Activated T-cell treated with anti-CD3 and anti-CD28 coated beads for 1 hour (primary cell): ENCODE measurements around the gene POLR2F.

ENCODE experiments used
- DNase-seq: peaks from one replicate; pipeline ENCODE4 v3.0.0-alpha.2; 2020; ENCODE audit warnings: low read depth

POLR2F gene

DNA sequence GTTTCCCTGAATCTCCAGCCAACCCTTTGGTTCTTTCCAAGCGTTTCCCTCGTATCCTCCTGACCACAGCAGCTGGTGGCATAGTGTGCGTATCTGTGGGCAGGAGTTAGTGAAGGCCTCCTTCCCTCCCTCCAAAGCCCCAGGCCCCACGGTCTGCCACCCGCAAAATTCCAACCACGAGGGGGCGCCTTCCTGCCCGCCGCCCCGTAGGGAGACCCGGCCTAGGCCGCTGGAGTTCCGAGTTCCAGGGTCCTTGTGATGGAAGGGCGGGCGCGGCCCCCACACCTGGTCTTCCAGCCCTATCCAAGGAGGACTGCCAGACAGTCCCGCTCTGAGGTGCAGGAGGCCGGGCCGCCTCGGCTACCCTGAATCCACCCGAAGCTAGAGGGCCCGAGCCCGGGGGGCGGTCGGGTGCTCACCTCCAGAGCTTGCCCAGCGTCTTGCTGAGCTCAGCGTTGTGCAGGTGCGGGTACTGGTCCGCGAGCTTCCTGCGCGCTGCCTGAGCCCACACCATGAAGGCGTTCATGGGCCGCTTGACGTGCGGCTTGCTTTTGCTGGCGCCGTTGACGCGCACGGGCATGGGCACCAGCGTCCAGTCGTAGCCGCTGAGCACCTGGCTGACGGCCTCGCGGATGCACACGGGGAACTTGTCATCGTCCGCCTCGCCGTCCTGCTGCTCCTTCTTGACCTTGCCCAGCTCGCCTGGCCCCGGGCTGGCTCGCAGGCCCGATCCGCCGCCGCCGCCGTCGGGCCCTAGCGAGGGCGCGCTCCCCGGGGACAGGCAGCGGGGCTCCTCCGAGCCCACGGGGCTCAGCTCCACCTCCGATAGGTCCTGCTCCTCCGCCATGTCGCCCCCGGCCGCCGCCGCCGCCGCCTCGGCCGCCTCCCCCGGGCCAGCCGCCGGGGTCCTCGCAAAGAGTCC is 29.7 kb downstream of the POLR2F start:
- no peak for DNase-seq

DNA sequence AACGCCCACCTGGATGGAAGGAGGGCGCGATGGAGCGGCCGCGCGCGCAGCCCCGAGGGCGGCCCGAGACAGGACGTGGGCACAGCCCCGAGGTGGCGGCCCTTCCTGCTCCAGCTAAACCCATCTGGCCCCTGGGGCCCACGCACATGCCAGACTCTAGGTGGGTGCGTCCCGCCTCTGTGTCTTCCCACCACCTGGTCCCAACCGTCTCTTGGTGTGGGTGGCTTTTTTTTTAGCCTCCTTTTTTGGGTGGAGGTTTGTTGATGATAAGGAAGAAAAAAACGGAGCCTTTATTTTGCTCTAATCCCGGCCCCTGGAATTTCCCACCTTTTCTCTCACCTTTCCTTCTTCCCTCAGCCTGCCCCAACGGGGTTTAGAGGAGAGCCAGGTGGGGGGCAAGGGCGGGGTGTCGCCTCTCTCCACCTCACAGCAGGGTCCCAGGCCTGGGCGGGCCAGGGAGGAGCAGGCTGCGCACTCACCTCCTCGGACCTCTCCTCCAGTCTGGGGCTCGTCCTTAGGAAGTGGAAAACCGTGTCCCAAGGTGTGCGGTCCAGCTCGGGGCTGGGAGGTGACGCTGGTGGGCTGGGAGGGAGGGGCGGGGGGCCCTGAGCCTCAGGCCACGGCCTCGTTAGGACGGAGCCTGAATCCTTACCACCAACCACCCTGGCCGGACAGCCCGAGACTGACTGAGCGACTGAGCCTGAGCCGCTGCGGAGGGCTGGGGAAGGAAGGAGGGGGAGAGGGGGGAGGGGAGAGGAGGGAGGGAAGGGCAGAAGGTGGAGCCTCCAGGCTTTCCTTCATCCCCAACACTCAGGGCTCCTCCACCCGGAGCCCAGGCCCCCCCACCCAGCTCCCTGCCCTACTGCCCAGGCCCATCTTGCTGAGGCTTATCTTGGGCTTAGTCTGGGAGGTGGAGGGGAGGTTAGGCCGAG is 30.6 kb downstream of the POLR2F start, which contains the start of gene SOX10:
TSS of gene SOX10 (minus strand) at position 696 of the 932 bp plus-strand sequence. CDS start 771 bp downstream, outside the sequence.
- no peak for DNase-seq

DNA sequence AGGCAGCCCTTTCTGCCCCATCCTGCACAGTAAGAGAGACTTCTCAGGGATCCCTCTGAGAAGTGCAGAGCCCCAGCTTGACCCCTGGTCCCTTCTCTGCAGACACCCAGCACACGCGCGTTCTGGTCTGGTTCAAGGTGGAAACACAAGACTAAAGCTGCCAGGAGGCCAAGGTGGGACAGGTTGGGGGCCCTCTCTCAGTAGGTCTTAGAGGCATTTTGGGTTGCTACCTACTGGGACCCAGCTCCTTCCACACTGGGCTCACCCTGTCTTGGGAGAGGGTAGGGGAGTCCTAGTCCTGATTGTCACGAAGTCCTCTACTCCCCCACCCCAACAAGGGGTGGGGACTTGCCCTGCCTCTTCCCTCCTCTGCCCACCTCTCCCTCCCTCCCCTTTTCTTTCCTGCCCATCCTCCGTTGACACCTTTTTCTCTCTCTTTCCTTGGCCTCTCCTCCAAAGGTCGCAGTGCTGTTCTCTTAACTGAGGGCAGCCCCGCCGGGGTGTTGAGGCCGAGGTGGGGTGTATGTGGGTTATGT is 31.6 kb downstream of the POLR2F start:
- no peak for DNase-seq

DNA sequence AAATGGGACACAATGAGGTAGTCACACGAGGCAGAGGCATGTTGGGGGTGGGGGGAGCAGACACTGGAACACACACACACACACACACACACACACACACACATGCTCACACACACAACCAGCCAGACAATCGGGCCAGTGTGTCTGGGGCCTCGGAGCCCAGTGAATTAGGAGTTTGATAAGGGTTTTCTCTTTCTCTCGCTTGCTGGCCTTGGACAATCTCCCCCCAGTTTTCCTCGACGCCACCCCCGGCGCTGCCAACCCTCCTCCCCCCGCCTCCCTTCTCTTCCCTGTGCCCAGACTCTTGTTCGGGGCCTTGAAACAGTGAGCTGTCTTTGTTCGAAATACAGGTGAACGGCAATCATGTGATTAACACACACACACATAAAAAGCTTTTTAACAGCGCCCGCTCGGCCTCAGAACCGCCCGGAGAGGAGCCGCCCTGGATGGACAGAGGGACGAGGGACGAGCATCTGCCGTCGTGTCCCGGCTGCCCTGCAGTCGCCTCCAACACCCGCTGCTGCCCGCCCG is 32.3 kb downstream of the POLR2F start:
- DNase-seq: no peak

DNA sequence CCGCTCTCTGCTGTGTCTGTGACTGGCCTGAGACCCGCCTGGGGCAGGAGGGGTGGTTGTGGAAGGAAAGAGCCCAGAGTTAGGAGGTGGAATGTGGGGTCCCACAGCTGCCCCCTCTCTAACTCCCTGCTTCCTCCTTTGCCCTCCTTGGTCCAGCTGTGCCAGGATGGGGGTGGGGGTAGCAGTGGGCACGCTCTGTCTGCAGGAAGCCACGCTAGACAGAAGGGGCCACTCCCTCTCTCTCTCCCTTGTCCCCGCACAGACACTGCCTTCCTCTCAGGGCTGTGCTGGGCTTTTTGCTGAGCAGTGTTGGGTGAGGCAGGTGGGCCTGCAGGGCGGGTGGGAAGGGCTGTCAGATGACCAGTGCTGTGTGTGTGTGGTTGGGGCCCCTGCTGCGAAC is 32.9 kb downstream of the POLR2F start:
- DNase-seq: no peak

DNA sequence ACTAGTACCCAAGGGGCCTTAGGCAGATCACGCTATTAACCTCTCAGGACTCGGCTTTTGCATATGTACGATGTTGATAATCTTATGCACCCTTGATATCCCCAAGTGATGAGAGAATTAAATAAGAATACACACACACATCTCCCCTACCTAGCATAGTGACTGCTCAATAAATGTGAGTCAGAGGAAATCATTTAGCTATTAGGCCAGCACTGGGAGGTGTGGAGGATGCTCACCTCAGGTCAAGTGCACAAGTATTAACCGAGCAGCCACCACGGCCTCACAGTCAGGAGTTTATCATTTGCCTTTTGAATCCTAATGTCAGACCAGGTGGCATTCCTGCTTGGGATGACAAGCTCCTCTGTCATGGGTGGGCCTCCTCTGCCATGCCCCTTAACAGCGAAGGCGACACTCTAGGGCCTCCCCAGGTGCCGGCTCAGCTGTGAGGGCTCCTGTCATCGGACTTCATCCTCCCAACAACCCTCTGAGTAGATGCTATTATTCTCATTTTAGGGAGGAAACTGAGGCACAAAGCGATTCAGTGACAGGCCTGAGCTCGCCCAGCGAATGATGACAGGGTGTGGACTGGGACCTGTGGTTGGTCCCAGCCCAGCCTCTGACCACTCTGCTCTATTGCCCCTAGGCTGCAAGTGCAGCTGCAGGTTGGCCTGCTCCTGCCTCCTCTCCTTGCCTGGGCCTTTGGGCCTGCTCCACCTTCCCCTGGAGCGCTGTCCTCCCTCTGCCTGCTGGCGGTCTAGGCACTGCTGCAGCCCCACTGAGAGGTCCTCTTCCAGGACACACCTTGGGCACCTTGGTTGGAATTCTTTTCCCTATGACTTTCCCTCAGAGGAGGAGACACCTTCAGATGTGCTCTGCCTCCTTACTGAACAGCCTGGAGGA is 35.9 kb downstream of the POLR2F start:
- DNase-seq: no peak

DNA sequence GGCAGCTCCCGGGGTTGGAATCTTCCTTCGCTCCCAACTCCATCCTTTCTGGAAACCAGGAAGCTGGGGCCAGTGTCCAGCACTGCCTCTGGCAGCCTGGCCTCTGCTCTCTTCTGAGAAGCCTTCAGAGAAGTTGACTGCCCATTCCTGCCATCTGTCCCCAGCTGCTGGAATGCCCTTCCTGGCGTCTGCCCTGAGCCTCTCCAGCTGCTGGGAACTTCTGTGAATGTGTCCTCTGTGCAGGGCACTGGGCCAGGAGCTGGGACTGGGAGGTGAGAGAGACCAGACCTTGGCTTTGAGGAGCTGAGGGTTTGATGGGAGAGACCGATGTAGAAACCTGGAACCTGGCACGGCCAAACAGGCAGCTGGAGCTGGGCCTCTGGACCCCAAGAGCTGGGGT is 36.8 kb downstream of the POLR2F start:
- DNase-seq: no peak

DNA sequence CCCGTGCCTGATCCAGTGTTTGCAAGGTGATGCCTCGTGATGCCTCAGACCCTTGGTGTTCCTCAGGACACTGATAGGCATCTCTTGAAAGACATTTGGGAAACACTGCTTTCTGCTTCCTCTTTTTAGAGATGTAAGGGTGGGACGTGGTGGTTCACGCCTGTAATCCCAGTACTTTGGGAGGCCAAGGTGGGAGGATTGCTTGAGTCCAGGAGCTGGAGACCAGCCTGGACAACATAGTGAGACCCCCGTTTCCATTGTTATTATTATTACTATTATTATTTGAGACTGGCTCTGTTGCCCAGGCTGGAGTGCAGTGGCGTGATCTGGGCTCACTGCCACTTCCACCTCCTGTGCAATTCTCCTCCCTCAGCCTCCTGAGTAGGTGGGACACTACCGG is 37.4 kb downstream of the POLR2F start:
- no peak for DNase-seq

DNA sequence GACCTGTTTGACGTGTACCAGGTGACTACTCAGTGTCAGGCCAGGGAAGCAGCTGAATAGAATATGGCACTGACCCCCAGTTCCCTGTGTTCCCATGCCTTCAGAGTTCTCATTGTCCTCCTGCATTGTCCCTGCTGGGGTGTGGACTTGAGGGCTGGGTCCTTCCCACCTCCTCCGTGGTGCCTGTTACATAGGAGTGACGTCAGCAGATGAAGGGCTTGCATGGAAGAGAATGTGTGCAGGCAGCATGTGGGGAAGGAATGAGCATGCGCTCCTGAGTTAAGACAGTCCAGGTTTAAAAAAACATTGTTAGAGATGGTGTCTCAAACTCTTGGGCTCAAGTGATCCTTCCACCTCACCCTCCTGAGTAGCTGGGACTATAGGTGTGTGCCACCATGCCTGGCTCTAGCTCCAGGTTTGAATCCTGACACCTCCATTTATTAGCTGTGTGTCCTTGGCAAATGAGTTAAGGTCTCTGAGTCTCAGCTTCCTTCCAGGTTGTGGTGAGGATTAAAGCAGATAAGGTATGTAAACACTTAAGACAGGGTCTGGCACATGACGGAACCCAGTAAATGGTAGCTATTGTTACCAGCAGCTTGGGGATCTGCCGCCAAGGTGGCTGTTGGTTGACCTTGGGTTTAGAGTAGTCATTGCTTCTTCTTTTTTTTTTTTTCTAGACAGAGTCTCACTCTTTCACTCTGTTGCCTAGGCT is 38.4 kb downstream of the POLR2F start:
- DNase-seq: no peak

DNA sequence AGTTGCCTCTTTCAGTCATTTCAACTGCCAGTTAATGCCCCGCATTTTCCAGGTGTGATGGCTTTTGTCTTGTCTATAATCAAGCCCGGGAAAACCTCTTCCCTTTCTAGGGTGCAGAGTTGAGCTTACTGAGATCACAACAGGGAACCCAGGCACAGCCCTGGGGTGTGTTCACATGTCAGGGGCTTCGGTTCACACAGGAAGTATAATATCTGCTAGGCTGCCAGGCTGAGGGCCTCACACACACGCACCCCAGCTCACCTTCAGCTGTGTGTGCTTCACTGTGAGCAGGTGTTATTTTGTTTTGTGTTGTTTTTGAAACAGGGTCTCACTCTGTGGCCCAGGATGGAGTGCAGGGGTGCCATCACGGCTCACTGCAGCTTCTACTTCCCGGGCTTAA is 40.5 kb downstream of the POLR2F start:
- no peak for DNase-seq

DNA sequence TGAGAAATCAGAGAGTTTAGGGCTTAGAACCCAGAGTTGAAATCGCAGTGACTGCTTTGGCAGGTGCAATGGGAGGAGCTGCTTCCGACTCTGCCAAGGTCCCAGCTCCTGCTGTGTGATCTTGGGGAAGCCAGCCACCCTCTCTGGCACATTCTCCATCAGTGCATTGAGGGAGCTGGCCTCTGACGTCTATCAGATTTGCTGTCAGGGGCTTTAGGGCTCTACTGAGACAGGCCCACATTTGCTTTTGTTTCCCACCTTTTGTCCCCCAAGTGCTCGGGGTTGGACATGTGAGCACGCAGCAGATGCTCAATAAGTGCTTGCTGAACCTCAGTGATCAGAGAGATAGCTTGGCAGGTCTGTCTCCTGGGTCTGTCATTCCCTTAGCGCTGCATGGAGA is 41.5 kb downstream of the POLR2F start:
- DNase-seq: no peak

DNA sequence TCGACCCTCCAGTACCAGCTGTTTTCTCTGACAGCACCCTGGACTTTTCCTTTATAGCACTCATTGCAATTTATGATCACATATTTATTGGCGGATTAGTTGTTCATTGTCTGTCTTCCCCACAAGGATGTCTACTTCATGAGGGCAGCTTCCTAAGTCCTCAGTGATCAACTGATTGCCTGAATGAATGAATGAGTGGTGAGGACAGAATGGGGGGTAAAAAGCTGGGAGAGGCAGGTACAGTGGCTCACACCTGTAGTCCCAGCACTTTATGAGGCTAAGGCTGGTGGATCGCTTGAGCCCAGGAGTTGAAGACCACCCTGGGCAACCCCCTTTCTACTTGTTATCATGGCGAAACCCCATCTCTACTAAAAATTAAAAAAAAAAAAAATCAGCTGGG is 42.0 kb downstream of the POLR2F start:
- no peak for DNase-seq

DNA sequence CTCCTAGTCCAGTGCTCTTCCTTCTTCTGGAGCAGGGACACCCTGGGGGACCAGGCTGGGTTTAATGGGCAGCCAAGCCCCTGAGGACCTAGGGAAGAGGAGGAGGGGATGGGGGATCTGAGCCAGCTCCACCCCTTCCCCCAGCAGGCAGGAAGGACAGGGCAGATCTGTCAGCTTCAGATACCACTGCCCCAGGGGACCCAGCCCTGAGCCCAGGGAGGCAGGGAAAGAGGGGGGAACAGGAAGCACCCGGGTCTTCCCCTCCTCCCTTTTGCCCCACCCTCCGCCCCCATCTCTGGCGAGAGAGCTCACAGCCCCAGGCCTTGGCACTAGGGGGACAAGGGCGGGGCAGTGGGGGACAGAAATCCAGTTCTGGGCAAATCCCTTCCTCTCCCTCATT is 42.6 kb downstream of the POLR2F start:
- DNase-seq: no peak

DNA sequence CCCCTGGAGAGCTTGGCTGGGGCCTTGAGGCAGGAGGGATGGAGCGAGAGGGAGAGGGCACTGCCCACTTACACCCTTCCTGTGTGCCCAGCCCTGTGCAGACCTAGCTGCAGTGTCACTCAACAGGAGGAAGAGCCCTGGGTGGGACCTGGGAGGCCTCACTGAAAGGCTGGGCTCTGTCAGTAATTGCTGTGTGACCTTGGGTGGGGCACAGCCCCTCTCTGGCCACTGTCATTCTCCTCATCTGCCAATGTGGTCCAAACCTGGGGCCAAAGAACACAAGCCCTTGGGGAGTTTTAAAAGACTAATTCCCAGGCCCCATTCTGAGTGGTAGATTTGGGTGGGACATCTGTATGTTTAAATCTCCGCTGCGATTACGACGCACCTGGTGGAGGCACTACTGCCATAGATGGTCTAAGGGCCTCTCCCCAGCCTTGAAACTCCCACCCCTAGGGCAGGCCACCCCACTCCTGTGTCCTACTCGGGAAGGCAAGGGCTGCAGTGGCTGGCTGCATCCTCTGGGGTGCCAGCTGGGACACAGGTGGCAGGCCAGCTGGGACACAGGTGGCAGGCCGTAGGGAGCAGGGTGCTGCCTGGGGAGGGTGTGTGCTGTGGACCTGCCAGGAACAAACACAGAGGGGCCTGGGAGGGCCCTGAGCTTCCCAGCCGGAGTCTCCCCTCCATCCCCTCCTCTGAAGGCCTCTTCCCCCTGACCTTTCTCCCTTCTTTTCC is 43.2 kb downstream of the POLR2F start:
- no peak for DNase-seq

DNA sequence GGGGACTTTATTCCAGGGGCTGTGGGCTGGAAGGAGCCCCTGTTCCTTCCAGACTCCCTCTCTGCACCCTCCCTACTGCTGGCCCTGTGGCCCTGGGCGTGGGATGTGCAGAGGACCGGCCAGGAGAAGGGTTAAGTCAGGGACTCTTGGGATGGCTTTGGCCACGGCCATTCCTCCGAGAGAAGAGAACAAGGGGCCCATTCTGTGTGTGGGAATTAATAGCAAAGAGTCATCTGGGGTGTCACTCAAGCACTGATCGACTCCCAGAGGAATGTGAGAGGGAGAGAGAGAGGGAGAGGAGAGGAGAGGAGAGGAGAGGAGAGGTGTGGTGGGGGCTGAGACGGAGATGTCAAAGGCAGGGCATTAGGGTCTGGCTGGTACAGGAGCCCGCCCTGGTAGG is 45.0 kb downstream of the POLR2F start:
- DNase-seq: no peak

DNA sequence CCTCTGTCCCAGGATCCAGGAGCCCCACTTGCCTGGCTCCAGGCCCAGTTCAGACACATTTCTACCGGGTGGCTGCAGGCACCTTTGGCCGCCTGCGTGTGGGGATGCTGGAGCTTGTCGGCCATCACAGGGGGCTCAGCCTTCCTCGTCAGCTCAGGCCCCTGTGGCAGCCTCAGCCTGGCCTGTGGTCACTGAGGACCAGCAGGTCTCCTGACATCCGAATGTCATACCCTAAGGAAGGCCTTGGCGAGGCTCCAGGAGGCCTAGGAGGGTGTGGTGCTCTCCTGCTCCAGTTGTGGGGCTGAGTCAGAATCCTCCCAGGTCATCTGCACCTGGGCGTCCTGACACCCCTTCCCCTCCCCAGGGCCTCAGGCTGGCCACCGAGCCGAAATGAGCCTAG is 45.7 kb downstream of the POLR2F start:
- no peak for DNase-seq

DNA sequence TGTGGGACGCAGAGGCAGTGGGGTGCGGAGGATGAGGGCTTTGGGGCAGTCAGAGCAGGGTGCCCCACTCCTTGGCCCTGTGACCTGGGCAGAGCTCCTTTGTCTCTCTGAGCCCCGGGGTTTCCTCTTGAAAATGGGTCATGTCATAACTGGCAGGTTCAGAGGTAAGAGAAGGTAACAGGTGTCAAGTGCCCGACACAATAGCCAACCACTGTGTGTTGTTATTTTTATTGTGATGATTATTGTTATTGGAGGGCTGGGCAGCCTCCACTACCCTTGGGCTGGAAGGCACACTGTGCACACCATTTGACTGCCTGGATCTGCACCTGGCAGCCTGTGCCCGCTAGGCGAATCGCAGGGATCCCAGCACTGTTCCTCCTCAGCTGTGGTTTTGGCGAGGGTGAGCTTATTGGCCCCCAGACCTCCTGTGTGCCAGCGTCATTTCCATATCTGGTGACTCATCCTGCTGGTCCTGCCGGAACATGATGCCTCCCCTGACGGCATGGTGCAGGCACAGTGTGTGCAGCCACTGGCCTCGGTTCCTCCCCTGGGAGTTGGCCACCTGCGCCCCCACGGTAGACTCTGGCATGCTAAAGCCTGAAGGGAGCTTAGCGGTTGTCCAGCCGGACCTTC is 46.3 kb downstream of the POLR2F start:
- no peak for DNase-seq

DNA sequence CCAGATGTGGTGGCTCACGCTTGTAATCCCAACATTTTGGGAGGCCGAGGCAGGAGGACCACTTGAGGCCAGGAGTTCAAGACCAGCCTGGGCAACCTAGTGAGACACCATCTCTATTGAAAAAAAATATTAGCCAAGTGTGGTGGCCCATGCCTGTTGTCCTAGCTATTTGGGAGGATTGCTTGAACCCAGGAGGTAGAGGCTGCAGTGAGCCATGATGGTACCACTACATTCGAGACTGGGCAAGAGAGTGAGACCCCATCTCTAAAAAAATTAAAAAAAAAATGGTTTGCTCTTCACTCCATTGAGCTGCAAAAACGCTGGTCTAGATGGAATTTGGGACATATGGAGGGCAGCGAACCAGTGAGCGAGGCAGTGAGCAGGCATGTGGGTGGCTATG is 52.4 kb downstream of the POLR2F start:
- no peak for DNase-seq

DNA sequence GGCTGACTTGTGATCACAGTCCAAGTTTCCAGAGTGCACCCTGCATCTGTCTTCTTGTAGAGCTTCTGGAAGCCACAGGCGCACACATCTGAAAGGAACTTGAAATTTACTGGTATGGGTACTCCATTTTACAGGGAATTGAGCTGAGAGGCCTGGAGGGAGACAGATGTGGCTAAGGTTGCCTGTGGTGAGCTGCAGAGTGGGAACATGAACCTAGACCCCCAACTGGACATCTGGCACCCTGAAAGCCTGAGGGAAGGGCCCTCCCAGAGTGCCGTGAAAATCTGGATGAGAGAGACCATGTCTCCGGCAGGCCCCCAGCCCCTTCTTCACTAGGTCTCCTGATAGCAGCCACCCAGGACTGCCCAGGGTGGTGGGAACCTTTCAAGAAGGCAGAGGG is 53.4 kb downstream of the POLR2F start:
- no peak for DNase-seq
